CD4-positive, alpha-beta T cell treated with Interferon alpha-2 for 1 hour (primary cell): Measurements from ENCODE around the gene SNAP91.

Experiments used
- DNase-seq, 2 donors: peaks; one replicate each; pipeline ENCODE4 v3.0.0-alpha.2; 2020 to 2022

The SNAP91 gene

DNA sequence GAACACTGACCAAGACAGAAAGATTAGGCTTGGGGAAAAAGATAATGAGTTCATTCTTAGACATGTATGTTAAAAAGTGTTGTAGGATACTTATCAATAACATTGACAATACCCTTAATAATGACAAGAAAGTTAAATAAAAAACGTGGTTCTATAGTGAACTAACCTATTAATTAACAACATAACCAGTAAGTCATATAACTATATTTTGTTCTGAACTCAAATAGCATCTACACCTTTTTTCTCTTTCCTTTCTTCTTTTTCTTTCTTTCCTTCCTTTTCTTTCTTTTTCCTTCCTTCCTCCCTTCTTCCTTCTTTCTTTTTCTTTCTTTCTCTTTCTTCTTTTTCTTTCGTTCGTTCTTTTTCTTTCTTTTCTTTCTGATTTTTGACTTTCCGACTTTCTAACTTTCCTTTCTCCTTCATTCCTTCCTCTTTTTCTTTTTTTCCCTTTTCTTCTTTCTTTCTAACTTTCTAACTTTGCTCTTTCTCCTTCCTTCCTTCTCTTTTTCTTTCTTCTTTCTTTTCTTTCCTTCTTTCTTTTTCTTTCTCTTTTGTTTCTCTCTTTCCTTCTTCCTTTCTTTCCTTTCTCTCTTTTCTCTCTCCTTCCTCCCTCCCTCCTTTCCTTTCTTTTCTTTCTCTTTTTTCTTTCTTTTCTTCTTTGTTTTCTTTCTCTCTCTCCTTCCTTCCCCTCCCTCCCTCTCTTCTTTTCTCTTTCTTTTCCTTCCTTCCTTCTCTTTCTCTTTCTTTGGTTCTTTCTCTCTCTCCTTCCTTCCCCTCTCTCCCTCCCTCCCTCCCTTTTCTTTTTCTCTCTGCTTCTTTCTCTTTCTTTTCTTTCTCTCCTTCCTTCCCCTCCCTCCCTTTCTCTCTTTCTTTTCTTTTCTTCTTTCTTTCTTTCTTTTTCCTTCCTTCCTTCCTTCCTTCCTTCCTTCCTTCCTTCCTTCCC, 172.0 kb downstream of the SNAP91 start:
- no peak for DNase-seq

DNA sequence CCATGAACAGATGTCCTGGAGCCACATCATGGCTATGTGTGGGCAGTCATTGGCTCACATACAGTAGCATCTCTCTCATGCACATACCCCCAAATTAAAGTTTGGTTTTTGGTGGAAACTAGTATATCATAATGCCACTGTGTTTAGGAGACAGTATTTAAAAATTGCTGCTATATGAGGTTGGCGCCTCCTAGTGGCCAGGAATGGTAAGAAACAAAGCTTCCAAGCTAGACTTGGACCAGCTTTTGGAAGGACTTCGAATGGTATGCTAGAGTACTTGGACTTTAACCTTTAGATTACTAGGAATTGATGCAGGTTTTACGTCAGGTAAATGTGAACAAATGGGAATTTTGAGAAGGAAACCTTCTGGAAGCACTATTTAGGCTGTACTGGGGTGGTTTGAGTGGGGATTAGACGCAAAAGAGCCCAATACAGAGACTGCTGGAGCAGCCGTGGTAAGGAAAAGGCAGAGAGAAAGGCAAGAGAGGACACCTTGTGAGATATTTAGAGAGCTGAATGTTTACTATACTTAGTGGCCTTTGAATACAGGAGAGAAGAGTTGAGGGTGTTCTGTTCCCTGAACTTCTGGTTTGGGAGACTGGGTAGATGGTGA, 172.8 kb downstream of the SNAP91 start:
- DNase-seq: peak; percentile 22 to 43

DNA sequence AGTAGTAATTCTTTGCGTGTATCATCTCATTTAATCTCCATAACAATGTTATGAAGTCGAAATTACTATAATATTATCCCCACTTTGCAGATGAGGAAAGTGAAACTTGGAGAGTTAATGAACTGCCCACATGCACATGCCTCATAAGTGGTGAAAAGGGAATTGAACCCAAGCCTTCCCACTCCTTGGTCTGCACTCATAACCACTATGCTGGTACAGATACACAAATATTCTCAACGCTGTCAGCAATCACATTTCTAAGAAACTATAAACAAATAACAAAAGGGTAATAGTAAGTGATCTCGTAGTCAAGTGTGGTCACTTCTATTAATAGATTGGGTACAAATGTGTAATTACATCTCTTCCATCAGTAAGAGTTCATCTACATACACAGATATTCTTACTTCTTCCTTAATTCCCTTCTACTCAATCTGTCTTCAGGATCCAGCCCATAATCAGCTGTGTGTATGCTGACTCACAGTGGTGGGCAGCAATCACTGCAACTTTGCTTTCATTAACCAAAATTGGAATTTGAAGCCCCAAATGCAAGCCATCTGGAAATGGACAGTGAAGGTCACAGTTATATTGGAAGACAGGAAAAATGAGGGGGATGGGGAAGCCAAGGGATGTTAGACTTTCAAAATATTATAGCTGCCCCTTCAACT, 190.0 kb downstream of the SNAP91 start:
- DNase-seq: no peak

DNA sequence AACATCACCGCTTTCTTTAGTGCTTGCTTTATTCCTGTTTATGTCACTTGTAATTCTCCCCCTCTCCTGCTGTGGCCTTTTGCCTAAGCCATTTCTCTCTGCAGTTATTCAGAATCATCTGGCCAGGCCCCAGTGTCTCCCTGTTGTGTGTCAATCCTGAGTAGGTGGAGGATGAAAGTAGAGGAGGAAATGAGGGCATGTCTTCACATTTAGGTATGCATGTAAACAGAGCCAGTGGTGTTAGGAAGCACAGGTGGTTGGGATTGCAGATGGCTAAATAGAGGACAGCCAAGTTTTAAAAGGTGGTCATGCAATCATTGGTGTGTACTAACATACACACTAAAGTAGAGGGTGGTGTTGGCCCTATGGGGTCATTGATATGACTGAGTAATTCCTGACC, 191.4 kb downstream of the SNAP91 start:
- DNase-seq: no peak

DNA sequence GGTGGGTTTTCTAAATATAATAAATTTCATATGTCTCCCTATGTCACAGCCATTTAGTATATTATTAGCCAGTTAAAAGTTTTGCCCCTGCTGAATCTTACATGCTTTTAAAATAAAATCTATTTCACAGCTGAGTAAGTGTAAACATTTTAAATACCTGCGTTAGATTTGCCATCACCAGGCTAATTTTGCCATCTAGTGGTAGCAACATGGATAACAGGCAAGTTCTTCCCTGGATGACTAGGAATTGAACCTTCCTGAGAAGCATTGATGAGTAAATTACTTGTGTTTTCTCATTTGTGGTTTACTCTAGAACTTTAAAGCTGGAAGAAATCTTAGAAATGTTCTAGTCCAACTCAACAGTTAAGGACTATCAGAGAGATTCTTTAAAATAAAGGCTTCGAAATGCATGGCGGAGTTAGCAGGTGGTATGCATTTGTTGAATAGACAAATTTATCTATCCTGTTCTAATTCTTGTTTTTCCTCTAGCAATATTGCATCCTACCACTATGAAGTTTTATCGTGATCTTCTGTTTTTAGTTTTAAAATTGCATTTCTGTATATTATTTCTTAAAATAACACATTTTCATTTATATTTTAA, 193.9 kb downstream of the SNAP91 start:
- DNase-seq: peak; percentile 7 to 48

DNA sequence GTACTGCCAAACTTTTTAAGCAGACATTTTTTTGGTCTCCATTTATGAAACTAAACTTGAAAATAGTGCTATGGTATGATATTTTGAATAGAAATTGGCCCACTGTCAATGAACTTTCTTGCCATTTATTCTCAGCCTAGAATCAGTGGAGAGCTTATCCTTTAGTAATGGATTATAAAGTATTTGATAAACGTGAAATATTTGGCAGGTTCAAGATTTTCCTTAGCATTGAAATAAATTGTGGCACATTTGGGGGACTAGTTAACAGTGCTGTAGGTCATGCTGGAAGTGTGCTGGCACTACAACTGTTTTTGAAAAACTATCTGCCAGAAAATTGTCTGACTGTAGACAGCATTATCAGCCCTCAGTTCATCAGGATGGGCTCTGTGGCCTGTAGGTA, 194.4 kb downstream of the SNAP91 start:
- DNase-seq: no peak

DNA sequence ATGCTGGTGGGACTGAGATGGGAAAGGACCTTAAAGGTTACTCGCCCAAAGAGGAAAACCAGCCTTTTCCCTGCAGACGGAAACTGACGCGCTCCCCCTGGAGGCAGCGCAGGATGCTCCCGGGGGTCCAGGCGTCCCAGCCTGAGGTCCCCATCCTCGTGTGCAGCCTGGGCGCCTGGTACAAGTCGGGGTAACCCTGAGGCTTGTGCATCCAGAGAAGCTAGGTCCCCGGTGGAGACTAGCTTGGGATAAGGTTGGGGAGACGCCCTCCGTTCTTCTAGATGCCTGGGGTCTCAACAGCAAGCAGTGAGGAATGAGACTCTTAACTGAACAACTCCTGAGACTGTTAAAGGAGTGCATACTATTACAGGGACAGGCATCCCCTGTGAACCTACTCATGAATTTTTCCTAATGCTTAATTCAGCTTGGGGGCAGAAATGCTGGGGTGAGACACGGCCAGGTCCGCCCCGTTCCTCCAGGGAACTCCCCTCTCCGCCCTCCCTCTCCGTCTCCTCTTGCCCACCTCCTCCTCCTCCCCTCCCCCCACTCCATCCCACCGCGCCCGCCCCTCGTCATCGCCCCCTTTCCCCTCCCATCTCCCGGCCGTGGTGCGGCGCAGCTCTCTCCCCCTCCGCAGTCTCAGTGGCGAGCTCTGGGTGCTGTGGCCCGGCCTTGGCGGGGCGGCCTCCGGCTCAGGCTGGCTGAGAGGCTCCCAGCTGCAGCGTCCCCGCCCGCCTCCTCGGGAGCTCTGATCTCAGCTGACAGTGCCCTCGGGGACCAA, 196.8 kb downstream of the SNAP91 start, which contains the start of gene PRSS35:
Gene PRSS35, plus strand, starts transcription at position 634 of the 781 bp plus-strand sequence. CDS start 10,908 bp downstream, outside the sequence.
- no peak for DNase-seq

DNA sequence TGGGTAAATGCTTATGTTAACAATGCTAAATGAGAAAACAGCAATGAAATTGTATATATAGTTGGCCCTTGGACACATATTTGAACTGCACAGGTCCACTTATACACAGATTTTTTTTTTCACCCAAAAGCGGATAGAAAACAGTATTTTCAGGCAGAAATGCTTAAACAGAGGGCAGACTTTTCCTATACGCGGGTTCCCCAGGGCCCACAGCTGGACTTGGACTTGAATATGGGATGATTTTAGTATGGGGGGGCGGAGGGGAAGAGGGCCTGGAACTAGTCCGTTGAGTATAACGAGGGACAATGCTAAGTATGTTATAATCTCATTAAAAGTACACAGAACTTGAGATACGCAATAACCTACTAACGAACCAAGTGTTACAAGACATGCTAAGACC, 197.6 kb downstream of the SNAP91 start:
- DNase-seq: no peak

DNA sequence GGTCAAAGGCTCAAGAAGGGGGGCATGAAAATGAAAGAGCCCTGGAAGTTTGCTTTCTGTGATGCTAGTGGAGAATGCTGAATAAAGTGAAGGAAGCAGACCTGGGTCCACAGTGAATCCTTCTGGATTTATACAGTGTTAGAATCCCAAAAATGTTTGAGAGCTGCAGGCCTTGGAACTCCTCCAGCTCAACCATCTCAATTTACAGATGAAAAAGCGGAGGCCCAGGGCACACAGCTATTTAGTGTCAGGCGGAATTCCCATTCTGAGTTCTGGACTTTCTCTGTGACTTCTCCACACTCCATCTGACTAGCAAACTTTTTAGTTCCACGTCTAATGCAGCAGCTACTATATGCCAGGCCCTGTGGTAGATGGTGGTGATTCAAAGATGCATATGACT, 198.1 kb downstream of the SNAP91 start:
- DNase-seq: no peak

DNA sequence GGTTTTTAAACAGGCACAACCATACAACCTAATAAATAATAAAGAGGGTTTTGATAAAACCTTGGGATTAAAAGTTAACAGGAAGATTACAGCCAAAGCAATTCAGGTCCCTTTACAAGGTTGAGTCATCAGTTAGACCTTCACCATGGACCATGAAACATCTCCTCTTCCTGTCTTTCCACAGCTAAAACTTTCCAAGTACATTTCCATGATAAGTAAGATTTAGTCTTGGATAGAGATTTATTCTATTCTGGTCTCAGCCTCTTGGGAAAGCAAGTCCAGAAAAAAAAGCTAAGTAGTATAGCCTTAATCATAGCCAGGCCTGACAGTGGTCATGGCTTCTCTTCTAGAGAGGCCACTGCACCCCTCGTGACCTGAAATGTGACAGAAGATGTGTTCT, 199.5 kb downstream of the SNAP91 start:
- DNase-seq: no peak

DNA sequence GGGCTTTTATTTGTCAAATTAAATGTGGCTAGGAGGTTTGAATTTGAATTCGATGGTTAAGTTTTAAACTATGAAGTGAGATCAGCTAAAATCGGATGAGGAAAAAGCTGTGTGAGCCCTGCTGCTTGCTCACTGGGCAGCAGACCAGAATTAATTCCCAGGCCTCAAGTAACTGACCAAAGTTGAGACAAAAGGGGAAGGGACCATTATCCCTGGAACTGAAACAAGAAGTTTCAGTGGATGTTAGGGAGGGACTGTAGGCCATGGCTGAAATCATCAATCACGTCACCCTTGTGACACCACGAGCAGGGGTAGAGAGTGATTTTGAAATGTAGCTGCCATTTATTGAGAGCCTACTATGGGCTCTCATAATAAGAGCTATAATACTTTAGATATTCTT, 203.5 kb downstream of the SNAP91 start:
- DNase-seq: no peak
